ENCODE measurements around the gene FANCE.

Gene FANCE, protein sequence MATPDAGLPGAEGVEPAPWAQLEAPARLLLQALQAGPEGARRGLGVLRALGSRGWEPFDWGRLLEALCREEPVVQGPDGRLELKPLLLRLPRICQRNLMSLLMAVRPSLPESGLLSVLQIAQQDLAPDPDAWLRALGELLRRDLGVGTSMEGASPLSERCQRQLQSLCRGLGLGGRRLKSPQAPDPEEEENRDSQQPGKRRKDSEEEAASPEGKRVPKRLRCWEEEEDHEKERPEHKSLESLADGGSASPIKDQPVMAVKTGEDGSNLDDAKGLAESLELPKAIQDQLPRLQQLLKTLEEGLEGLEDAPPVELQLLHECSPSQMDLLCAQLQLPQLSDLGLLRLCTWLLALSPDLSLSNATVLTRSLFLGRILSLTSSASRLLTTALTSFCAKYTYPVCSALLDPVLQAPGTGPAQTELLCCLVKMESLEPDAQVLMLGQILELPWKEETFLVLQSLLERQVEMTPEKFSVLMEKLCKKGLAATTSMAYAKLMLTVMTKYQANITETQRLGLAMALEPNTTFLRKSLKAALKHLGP

GRCh38 chr6:35452183-35453090, at the start of gene FANCE:
Gene FANCE (plus strand): TSS chr6:35452338. CDS start chr6:35452546, 208 bp downstream.
- H3K4me3 Mint-ChIP-seq = peak within 1 kb of the TSS; percentile 87
- peaks cover 27% of the 10 kb centered on the region for H3K4me1 Mint-ChIP-seq (ENCODE audit: low read depth)
- H3K9me3 Mint-ChIP-seq = no peaks in the 10 kb centered on the region
- peak within 1 kb of the TSS; percentile 77 for H3K27ac Mint-ChIP-seq
- peak; percentile 97 for DNase-seq (ENCODE audit: low spot score)
- H3K27me3 Mint-ChIP-seq (ENCODE audit: low read depth) = peaks cover 11% of the 10 kb centered on the region
- peaks cover 18% of the 10 kb centered on the region for H3K36me3 Mint-ChIP-seq (ENCODE audit: low read depth)

DNA sequence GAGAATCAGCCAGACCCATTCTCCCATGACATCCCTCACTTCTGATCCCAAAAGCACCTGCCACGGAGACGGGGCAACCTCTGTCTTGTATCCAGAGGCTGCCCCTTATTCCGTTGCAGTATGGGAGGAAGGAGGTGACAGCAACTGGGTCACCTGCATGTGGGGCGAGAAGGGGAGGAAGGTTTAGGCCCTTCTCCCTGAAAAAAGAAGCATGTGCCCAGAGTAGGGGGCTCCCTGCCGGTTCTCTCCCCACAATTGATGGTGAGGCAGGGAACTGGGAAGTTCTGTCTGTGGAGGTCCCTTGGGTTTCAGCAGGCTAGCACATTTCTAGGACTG, 49.3 kb upstream of the FANCE start:
- Mint-ChIP-seq H3K4me1 (ENCODE audit: low read depth) (peaks cover 10% of the 10 kb centered on the region), H3K9me3 (no peaks in the 10 kb centered on the region), H3K27ac (no peak overlapping the region), H3K4me3 (no peak overlapping the region), H3K27me3 (ENCODE audit: low read depth) (no peaks in the 10 kb centered on the region), H3K36me3 (ENCODE audit: low read depth) (no peaks in the 10 kb centered on the region)
- DNase-seq (ENCODE audit: low spot score) = no peak

GRCh38 chr6:35403544-35404442, 48.3 kb upstream of the FANCE start:
- Mint-ChIP-seq H3K4me1 (ENCODE audit: low read depth) (peaks cover 10% of the 10 kb centered on the region), H3K4me3 (no peak overlapping the region), H3K27ac (no peak overlapping the region), H3K9me3 (no peaks in the 10 kb centered on the region), H3K36me3 (ENCODE audit: low read depth) (no peaks in the 10 kb centered on the region), H3K27me3 (ENCODE audit: low read depth) (no peaks in the 10 kb centered on the region)
- no peak for DNase-seq (ENCODE audit: low spot score)

DNA sequence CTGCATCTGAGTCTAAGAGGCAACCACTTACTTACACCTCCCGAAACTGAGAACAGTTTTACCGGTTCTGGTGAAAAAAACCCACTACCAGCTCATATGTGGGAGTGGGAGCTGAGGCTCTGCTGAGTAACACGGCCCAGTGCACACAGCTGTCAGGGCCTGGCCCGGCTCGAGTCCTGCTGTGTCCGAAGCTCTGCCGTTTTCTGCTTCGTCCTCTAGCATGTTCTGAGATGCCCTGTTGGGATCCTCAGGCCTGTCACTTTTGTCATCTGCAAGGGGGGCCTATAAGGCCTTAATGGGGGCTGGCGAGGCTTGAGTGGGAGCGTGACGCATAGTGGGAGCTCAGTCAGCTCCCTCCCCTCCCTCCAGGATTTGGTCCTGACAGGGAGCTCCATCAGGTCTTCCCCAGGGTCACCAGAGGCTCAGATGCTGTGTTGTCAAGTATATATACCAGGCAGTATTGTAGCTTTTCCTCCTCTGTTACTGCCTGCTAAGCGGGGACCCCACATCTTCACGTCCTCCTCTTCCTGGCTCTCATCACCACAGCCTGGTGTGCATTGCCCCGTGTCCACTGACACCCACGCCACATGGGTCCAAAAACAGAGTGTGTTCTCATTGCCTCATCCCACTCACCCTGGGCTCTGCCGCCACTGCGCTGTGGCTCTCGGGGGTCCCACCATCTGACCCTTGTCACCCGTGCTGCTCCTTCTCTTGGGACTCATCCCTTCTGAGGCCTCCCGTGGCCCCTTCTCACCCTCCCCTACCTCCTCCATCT, 45.2 kb upstream of the FANCE start:
- Mint-ChIP-seq H3K4me3 (no peak overlapping the region), H3K36me3 (ENCODE audit: low read depth) (peaks cover 6% of the 10 kb centered on the region), H3K4me1 (ENCODE audit: low read depth) (peaks cover 20% of the 10 kb centered on the region), H3K9me3 (no peaks in the 10 kb centered on the region), H3K27ac (no peak overlapping the region), H3K27me3 (ENCODE audit: low read depth) (no peaks in the 10 kb centered on the region)
- no peak for DNase-seq (ENCODE audit: low spot score)

- peaks cover 16% of the 10 kb centered on the region for H3K36me3 Mint-ChIP-seq (ENCODE audit: low read depth)
- H3K9me3 Mint-ChIP-seq = no peaks in the 10 kb centered on the region
- DNase-seq (ENCODE audit: low spot score) = no peak
- no peak overlapping the region for H3K4me3 Mint-ChIP-seq
- H3K27me3 Mint-ChIP-seq (ENCODE audit: low read depth) = no peaks in the 10 kb centered on the region
- no peak overlapping the region for H3K27ac Mint-ChIP-seq
- H3K4me1 Mint-ChIP-seq (ENCODE audit: low read depth) = peaks cover 18% of the 10 kb centered on the region
Observed at GRCh38 chr6:35409245-35409644, 42.9 kb upstream of the FANCE start.

DNA sequence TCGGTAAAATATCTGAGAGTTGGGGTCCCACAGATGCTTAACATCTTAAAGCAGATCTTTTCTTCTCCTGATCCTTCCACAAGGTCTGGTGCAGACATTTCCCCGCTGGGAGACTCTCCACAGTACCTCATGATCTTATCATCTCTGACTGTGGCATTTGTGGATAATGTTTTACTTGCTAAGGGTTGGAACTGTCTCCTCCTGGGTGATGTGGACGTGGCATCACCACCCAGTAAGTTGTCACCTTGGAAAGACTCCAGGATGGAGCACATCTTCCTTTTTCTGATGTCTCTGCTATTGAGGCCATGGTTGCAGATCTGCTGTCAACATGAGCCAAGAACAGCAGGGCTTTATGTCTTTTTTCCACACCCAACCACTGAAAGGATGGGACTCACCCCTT, 42.0 kb upstream of the FANCE start:
- H3K4me3 Mint-ChIP-seq = no peak overlapping the region

GRCh38 chr6:35411066-35411465, 41.1 kb upstream of the FANCE start:
- no peaks in the 10 kb centered on the region for H3K9me3 Mint-ChIP-seq
- no peaks in the 10 kb centered on the region for H3K27me3 Mint-ChIP-seq (ENCODE audit: low read depth)
- peaks cover 29% of the 10 kb centered on the region for H3K4me1 Mint-ChIP-seq (ENCODE audit: low read depth)
- H3K27ac Mint-ChIP-seq = peak overlapping the region; percentile 42
- H3K4me3 Mint-ChIP-seq = peak overlapping the region; percentile 41
- H3K36me3 Mint-ChIP-seq (ENCODE audit: low read depth) = peaks cover 21% of the 10 kb centered on the region
- no peak for DNase-seq (ENCODE audit: low spot score)

More for the DNA sequence above, 42.0 kb upstream of the FANCE start:
- Mint-ChIP-seq H3K4me1 (ENCODE audit: low read depth) (peaks cover 24% of the 10 kb centered on the region), H3K27ac (peak overlapping the region; percentile 16), H3K36me3 (ENCODE audit: low read depth) (peaks cover 16% of the 10 kb centered on the region), H3K9me3 (no peaks in the 10 kb centered on the region), H3K27me3 (ENCODE audit: low read depth) (no peaks in the 10 kb centered on the region)
- no peak for DNase-seq (ENCODE audit: low spot score)

- H3K9me3 Mint-ChIP-seq = no peaks in the 10 kb centered on the region
- no peak overlapping the region for H3K4me3 Mint-ChIP-seq
- H3K27me3 Mint-ChIP-seq (ENCODE audit: low read depth) = no peaks in the 10 kb centered on the region
- peaks cover 24% of the 10 kb centered on the region for H3K36me3 Mint-ChIP-seq (ENCODE audit: low read depth)
- H3K4me1 Mint-ChIP-seq (ENCODE audit: low read depth) = peaks cover 33% of the 10 kb centered on the region
- no peak overlapping the region for H3K27ac Mint-ChIP-seq
- DNase-seq (ENCODE audit: low spot score) = no peak
Observed at GRCh38 chr6:35412102-35412501, 40.0 kb upstream of the FANCE start.

DNA sequence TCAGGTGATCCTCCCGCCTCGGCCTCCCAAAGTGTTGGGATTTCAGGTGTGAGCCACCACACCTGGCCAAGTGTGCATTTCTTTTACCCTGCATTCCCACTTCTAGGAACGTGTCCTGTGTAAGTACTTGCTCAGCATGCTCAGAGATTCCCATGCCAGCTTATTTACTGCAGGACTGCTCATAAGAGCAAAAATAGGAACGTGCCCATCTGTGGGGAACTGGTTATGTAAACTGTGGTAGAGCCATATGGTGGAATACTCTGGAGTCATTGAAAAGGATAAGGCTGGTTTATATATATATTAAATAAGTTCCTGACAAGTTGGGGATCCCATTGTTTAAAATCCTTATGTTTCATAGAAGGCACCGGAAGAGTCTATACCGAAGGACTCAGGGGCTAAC, 38.2 kb upstream of the FANCE start:
- H3K27ac Mint-ChIP-seq = no peak overlapping the region
- H3K27me3 Mint-ChIP-seq (ENCODE audit: low read depth) = no peaks in the 10 kb centered on the region
- peaks cover 30% of the 10 kb centered on the region for H3K36me3 Mint-ChIP-seq (ENCODE audit: low read depth)
- no peak for DNase-seq (ENCODE audit: low spot score)
- H3K4me1 Mint-ChIP-seq (ENCODE audit: low read depth) = peaks cover 46% of the 10 kb centered on the region
- no peak overlapping the region for H3K4me3 Mint-ChIP-seq
- H3K9me3 Mint-ChIP-seq = no peaks in the 10 kb centered on the region

DNA sequence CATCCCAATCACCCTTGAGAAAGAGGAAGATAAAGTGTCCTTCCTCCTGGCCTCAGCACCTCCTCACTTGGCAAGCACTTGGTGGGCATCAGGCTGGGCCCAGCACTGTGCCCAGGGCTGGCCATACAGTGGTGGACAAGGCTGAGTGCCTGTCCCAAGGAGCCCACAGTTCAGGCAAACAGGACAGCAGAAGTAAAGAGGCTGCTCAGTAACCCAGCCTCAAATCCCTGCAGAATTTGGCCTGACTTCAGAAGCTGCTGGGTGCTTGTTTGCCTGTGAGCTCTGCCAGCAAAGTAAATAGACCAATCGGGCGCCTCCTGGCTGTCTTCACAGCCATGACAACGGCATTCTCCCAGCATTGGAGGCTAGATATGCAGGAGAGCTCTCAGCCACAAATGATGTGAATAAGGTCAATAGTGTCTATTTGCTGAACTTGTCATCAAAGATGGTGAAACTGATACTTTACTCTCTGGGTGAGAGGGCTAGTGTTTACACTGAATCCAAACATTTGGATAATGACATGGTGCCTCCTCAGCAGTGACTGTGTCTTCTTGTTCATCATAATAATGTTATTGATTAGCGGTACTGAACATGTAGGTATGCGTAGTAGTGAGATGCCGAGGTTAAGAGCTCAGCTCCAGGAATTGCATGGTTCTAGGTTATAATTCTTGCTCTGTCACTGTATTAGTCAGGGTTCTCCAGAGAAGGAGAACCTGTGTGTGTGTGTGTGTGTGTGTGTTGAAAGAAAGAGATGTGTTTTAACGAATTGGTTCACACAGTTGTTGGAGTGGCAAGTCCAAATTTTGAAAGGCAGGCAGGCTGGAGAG, 36.9 kb upstream of the FANCE start:
- no peaks in the 10 kb centered on the region for H3K9me3 Mint-ChIP-seq
- peaks cover 53% of the 10 kb centered on the region for H3K4me1 Mint-ChIP-seq (ENCODE audit: low read depth)
- H3K27me3 Mint-ChIP-seq (ENCODE audit: low read depth) = no peaks in the 10 kb centered on the region
- H3K36me3 Mint-ChIP-seq (ENCODE audit: low read depth) = peaks cover 30% of the 10 kb centered on the region
- no peak overlapping the region for H3K4me3 Mint-ChIP-seq
- peak overlapping the region; percentile 10 for H3K27ac Mint-ChIP-seq
- no peak for DNase-seq (ENCODE audit: low spot score)

DNA sequence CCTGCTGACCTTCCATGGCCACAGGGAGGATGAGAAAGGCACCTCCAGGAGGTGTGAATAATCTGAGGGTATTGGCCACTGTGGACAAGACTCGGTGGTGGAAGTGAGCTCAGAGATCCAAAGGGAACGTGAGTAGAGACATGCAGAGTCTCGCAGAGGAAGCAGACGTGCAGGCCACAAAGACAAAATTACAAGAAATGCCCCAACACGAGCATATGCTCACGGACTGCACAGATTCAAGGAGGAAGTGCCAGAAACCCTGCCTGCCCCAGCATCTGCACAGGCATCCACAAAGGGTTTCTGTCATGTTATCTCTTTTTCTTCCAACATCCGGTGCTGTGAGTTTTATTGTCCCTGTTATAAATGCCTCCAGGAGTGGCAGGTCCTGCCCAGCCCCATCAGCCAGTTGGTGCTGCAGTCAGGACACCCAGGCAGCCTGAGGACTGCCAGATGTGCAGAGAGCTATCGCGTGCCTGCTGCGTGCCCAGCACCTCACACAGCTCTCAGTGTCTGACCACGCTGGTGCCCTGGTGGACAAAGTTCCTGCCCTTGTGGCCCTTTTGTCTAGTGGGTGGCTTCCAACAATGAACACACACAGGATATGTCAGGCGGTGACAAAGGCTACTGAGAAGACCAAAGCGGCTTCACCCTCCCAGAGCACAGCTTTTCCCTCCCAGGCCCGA, 34.0 kb upstream of the FANCE start:
- Mint-ChIP-seq H3K9me3 (no peaks in the 10 kb centered on the region), H3K27ac (peak overlapping the region; percentile 90), H3K27me3 (ENCODE audit: low read depth) (no peaks in the 10 kb centered on the region), H3K36me3 (ENCODE audit: low read depth) (peaks cover 23% of the 10 kb centered on the region), H3K4me1 (ENCODE audit: low read depth) (peaks cover 38% of the 10 kb centered on the region), H3K4me3 (peak overlapping the region; percentile 57)
- DNase-seq (ENCODE audit: low spot score) = no peak

DNA sequence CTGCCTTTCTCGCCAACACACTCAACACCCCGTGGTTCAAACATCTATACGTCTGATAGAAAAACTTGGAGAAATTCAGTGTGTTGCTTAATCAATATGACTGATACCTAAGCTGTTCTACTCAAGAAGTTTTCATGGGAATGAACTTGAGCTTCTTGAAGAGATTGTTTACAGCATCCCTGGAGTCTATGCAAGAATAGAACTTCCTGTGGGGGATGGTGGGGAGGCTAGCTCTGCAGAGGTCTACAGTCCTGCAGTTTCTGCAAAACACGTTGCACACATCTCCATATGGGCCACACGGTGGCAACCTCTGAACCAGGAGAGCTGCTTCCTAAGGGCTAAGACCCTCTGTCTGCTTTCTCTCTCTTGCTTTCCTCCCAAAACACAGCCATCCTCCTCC, 32.7 kb upstream of the FANCE start:
- no peak for DNase-seq (ENCODE audit: low spot score)
- Mint-ChIP-seq H3K4me3 (peak overlapping the region; percentile 38), H3K9me3 (no peaks in the 10 kb centered on the region), H3K4me1 (ENCODE audit: low read depth) (peaks cover 38% of the 10 kb centered on the region), H3K27me3 (ENCODE audit: low read depth) (no peaks in the 10 kb centered on the region), H3K27ac (peak overlapping the region; percentile 90), H3K36me3 (ENCODE audit: low read depth) (peaks cover 18% of the 10 kb centered on the region)

All from T-helper 2 cell treated with Interferon-gamma antibody and Interleukin-4, amounts not matched to agents 5 μg/mL and 100 μg/mL, for 36 hours (primary cell).